GM18858 (cell line): ENCODE measurements around the gene CLN6.
"Not testable (repeated sequence)": the region's sequence is repeated elsewhere in the genome, so short reads cannot be mapped to it uniquely, and the experiment has no call there.

Experiments used
- ATAC-seq: cut with Tn5 transposase; IDR thresholded peaks from one replicate; pipeline ENCODE4 v1.9.1; 2021; ENCODE audit not compliant: unreplicated experiment

CLN6 gene

DNA sequence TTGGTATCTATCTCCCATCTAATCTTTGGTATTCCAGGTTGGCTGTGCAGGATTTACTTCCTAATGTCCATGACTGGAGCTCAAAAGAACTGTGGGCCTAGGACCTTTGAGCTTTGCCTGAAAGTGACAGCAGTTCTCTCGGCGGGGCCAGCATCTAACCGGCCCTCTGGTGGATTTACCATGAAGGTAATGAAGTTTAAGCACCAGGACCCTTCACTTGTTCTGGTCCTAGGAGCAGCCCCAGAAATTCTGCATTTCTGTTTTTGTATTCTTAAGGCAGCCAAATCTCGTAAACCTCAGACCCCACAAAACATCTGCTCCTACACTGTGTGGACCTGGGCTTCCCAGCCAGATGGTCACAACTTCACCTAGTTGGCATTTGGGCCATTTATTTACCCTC lies 37.4 kb downstream of the CLN6 start:
- no peak for ATAC-seq

- ATAC-seq, result no peak
Observed at GRCh38 chr15:68191555-68191954, 38.0 kb downstream of the CLN6 start.

DNA sequence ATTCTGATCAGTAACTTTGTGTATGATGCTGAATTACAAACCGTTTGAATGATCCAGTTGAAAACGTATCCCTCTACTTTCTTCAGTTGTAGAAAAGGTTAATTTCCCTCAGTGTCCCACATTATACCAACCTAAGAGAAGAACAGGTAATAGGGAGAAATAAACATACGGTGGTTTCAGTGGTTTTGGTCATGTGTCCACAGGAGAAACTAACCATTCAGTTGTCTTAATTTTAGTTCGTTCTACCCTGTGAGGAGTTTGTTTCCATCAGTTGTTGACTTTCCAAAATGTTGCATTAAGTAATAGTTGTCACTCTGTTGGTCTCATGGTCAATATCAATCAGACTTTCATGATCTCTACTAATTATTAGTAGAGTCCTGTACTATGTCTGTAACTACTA lies 39.5 kb downstream of the CLN6 start:
- no peak for ATAC-seq

DNA sequence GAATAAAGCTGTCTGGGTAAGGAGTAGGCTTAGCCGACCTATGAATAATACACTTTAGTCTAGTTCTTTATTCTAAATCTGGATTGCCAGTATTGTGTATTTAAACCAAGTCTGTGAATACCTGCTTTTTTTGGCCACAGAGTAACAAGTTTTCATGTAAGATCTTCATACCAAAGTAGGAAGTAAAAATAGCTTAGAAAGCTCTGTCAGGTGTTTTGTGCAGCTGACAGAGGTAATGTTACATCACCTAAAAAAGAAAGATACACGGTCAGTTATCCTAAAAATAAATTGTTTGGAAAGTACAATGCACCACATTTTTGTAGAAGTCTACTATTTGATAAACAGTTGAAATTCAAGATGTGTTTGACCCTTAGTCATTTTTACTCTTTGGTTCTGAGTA lies 40.9 kb downstream of the CLN6 start:
- no peak for ATAC-seq

- ATAC-seq, result no peak
Observed at GRCh38 chr15:68187559-68187958, 42.0 kb downstream of the CLN6 start.

GRCh38 chr15:68186671-68187397 lies 42.7 kb downstream of the CLN6 start:
- ATAC-seq, result no peak

GRCh38 chr15:68184616-68185480 lies 44.7 kb downstream of the CLN6 start:
- ATAC-seq, result no peak

DNA sequence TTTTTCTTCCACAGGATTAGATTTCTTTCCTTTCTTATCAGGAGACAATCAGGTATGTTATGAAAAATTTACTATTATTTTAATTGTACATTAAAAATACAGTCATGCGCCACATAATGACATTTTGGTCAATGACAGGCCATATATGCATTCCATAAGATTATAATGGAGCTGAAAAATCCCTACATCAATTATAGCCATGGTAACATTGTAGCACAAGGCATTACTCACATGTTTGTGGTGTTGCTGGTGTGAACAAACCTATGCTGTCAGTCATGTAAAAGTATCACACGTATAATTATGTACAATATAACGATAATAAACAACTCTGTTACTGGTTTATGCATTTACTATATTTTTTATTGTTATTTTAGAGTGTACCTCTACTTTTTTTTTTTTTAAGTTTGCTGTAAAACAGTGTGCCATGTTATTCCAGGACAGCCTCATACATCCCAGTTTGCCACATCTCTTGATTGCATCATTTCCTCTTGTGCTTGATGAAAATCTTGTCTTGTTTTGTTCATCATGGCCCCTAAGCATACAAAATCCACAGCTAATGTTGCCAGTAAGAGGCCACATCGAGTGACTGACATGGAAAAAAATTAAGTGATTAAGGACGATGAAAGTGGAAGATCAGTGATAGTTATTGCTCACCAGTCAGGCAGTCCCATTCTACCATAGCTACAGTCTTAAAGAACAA lies 45.8 kb downstream of the CLN6 start:
- ATAC-seq, result no peak

DNA sequence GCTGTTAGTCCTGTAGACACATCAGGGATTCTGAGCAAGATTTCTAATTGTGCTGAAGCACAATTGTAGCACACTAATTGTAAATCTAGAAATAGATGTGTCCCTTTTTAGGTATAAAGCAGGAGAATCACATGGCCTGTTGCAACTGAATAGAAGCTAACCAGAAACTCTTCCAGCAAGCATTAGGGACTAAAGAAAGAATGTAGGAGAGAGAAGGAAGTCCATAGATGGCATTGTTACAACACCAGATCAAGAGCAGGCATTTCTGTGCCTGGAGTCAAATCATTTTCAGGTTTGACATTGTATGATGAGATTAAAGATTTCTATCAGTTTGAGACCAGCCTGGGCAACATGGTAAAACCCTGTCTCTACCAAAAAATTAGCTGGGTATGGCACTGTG lies 51.8 kb downstream of the CLN6 start:
- no peak for ATAC-seq

- ATAC-seq, result no peak
Observed at GRCh38 chr15:68176601-68177000, 52.9 kb downstream of the CLN6 start.

DNA sequence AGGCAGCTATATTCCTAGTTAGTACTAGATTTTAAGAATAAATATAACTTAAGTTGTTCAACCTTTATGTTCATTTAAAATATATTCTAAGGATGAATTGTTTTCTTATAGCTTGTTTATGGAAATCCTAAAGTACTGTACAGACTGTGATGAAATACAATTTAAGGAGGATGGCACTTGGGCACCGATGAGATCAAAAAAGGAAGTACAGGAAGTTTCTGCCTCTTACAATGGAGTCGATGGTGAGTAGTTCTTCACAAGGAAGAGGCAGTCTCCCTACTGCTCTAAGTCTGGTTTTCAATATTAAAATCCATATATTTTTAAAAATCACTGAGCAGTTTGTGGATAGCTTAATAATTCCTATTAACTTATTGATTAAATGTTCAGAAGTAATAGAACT lies 54.0 kb downstream of the CLN6 start:
- no peak for ATAC-seq

- no peak for ATAC-seq
Observed at GRCh38 chr15:68173119-68173518, 56.4 kb downstream of the CLN6 start.

- ATAC-seq, result not testable (repeated sequence)
Observed at GRCh38 chr15:68172037-68172436, 57.5 kb downstream of the CLN6 start.

DNA sequence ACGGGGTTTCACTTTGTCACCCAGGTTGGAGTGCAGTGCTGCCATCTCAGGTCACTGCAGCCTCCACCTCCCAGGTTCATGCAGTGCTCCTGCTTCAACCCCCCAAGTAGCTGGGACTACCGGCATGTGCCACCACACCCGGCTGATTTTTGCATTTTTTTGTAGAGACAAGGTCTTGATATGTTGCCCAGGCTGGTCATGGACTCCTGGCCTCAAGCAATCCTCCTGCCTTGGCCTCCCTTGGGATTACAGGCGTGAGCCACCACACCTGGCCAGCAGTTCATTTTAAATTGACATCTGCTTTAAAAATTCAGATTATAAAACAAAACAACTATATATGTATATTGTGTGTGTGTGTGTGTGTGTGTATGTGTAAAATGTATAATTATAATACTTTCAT lies 62.7 kb downstream of the CLN6 start:
- no peak for ATAC-seq

DNA sequence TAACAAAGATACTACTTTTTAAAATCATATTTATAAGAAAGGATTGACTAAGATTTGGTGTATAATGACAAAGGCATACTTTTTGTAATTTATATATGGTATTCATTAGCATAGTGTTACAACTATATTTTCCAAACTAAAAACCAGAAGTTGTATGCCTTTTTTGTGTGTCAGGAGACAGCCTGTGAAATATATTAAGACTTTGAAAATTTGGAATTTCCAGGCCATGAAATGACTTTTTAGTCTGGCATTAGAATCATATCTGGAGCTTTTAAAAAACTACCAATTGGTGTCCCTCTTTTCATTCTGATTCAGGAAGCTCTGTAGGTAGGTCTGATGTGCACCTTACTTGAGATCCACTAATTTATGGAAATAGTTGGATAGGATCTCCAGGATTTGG lies 66.3 kb downstream of the CLN6 start:
- ATAC-seq, result no peak

GRCh38 chr15:68158046-68158628 lies 71.4 kb downstream of the CLN6 start:
- no peak for ATAC-seq

DNA sequence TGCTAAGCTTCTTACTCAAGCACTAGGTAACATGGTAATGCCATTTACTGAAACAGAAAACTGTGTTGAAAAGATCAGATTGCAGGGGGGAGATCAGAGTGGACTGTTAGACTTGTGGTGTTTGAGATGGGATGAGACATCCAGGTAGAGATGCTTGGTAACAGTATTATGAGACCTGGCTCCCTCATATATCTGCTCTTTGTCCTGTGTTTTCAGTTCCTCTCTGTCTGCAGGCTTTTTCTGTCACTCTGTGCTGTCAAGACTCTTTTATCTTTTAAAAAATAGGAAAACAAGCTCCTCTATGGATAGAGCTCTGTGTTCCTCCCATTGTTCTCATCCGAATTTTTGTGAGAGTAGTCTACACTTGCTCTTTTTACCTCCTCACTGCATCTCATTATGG lies 72.5 kb downstream of the CLN6 start:
- ATAC-seq, result no peak
